ENCODE results near the gene GOLGA8N. TPM values are rescaled to one million over a fixed set of nuclear protein-coding genes. Genes with fewer than 3 reads are reported as not detected.
A peak's percentile ranks its signal among the peaks of the same experiment; 100 is the strongest.

Gene GOLGA8N
- total and polyA plus RNA-seq, 9 donors, result 7.2 to 15.7 (median 11.4) TPM

- H3K9me3 ChIP-seq, result no peaks in the 10 kb centered on the region
- no peak for DNase-seq
- H3K4me1 ChIP-seq (ENCODE audit: insufficient read depth), result peaks cover 2% of the 10 kb centered on the region
- H3K27me3 ChIP-seq, result no peaks in the 10 kb centered on the region
- intact Hi-C loops (cut with DNase I), result no loop called here
- H3K27ac ChIP-seq, result no peak overlapping the region
- H3K36me3 ChIP-seq, result no peaks in the 10 kb centered on the region
- TF ChIP-seq CTCF (IDR thresholded peaks at IDR 0.05) (no peak), POLR2A (IDR thresholded peaks at IDR 0.05) (no peak), EP300 (IDR thresholded peaks at IDR 0.05) (no peak)
- no peak overlapping the region for H3K4me3 ChIP-seq
- WGBS, 3 donors, result 71 to 82% (median 79%) methylated on average over 5 of the region's 5 CpGs
Observed at GRCh38 chr15:32642667-32643435, 49.6 kb downstream of the GOLGA8N start.

- no peak for TF ChIP-seq POLR2A (IDR thresholded peaks at IDR 0.05)
- TF ChIP-seq EP300 (IDR thresholded peaks at IDR 0.05), result no peak
- H3K27me3 ChIP-seq, result no peaks in the 10 kb centered on the region
Observed at GRCh38 chr15:32643907-32644445, 50.7 kb downstream of the GOLGA8N start.

GRCh38 chr15:32646291-32646690 is 53.0 kb downstream of the GOLGA8N start:
- no peaks in the 10 kb centered on the region for H3K36me3 ChIP-seq
- no peaks in the 10 kb centered on the region for H3K9me3 ChIP-seq
- no peak for DNase-seq
- H3K4me3 ChIP-seq, result no peak overlapping the region
- peaks cover 2% of the 10 kb centered on the region for H3K4me1 ChIP-seq (ENCODE audit: insufficient read depth)
- no peak overlapping the region for H3K27ac ChIP-seq
- intact Hi-C loops (cut with DNase I), result no loop called here
- H3K27me3 ChIP-seq, result no peaks in the 10 kb centered on the region
- WGBS, 3 donors, result 60 to 66% (median 60%) methylated on average over 5 of the region's 5 CpGs
- no peak for TF ChIP-seq EP300 (IDR thresholded peaks at IDR 0.05)

More at GRCh38 chr15:32643907-32644445, 50.7 kb downstream of the GOLGA8N start:
- Histone ChIP-seq H3K36me3 (no peaks in the 10 kb centered on the region), H3K9me3 (no peaks in the 10 kb centered on the region), H3K27ac (no peak overlapping the region), H3K4me1 (ENCODE audit: insufficient read depth) (peaks cover 2% of the 10 kb centered on the region), H3K4me3 (no peak overlapping the region)
- no peak for DNase-seq
- intact Hi-C loops (cut with DNase I), result no loop called here
- 89 to 98% (median 92%) methylated on average over 1 of the region's 1 CpG for WGBS, 3 donors

- Histone ChIP-seq H3K27ac (no peak overlapping the region), H3K4me1 (ENCODE audit: insufficient read depth) (no peaks in the 10 kb centered on the region), H3K9me3 (no peaks in the 10 kb centered on the region), H3K27me3 (no peaks in the 10 kb centered on the region), H3K4me3 (no peak overlapping the region), H3K36me3 (no peaks in the 10 kb centered on the region)
- DNase-seq, result no peak
- TF ChIP-seq EP300 (IDR thresholded peaks at IDR 0.05) (no peak), CTCF (IDR thresholded peaks at IDR 0.05) (no peak), POLR2A (IDR thresholded peaks at IDR 0.05) (no peak)
- intact Hi-C loops (cut with DNase I), result no loop called here
- WGBS, 3 donors, result 67 to 69% (median 69%) methylated on average over 5 of the region's 5 CpGs
Observed at GRCh38 chr15:32649342-32649741, 56.1 kb downstream of the GOLGA8N start.

GRCh38 chr15:32651229-32651837 is 58.1 kb downstream of the GOLGA8N start:
- WGBS, 3 donors, result 45 to 52% (median 49%) methylated on average over 6 of the region's 6 CpGs
- no peak for TF ChIP-seq CTCF (IDR thresholded peaks at IDR 0.05)
- TF ChIP-seq EP300 (IDR thresholded peaks at IDR 0.05), result no peak
- no peak for TF ChIP-seq POLR2A (IDR thresholded peaks at IDR 0.05)
- no peaks in the 10 kb centered on the region for H3K4me1 ChIP-seq (ENCODE audit: insufficient read depth)
- no peaks in the 10 kb centered on the region for H3K27me3 ChIP-seq
- H3K27ac ChIP-seq, result no peak overlapping the region
- no peaks in the 10 kb centered on the region for H3K36me3 ChIP-seq
- H3K9me3 ChIP-seq, result no peaks in the 10 kb centered on the region
- DNase-seq, result peak in 1 of 5 donors; percentile 44
- intact Hi-C loops (cut with DNase I), result no loop called here
- no peak overlapping the region for H3K4me3 ChIP-seq
